ENCODE data around the gene NRG2.

The NRG2 gene

DNA sequence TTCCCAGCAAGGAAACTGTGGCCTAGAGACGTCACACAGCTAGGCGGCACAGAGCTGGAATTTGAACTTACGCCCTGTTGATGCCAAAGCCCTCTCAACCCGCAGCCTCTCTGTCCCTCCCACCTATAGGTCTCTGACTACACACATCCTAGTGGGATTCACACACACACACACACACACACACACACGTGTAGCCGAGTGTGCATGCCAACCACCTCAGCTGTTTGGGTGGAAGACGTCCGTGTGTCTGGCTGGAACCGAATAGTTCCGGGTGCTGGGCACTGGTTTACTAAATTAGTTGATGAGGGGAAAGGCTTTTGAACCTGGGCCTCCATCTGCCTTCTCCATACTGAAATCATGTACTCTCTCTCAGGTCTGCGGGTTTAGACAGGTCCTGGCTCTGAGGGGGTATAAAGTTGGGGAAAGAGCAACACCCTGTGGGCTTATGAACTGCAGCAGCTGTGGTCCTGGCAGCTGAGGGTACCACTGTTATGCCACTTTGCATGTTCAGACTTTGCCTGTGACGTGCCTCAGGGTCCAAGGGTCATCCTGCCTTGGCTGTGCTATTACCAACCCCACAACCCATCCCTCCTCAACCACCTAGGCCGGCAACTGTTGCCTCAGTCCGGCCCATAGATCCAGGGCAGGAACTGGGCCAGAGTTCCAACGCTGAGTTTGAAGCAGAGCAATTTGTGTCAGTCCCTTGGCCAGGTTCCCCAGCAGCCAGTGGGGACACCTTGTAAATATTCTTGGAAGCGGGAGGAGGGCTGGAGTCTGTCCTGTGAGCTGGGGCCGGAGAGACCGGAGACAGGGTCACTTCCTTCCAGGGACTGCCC, 197.0 kb downstream of the NRG2 start:
- Histone ChIP-seq H3K9ac (ENCODE audit: insufficient read length) (no peak overlapping the region), H3K4me3 (no peak overlapping the region), H3K9me3 (ENCODE audit: low read depth, low read length) (no peaks in the 10 kb centered on the region), H3K36me3 (ENCODE audit: insufficient read depth, low read length) (no peaks in the 10 kb centered on the region), H3K27ac (no peak overlapping the region)
- TF ChIP-seq EZH2 (IDR thresholded peaks at IDR 0.05) = no peak
- TF ChIP-seq POLR2AphosphoS5 (IDR thresholded peaks at IDR 0.05; ENCODE audit: borderline replicate concordance, low read depth, low read length) = no peak
- no peak for TF ChIP-seq FOXP2 (optimal IDR thresholded peaks at IDR 0.05; ENCODE audit: control extremely low read depth, extremely low read length, insufficient read depth)
- DNase-seq (ENCODE audit: low read depth, low spot score) = no peak

GRCh38 chr5:139844472-139845145, 198.5 kb downstream of the NRG2 start:
- Histone ChIP-seq H3K9me3 (ENCODE audit: low read depth, low read length) (no peaks in the 10 kb centered on the region), H3K9ac (ENCODE audit: insufficient read length) (no peak overlapping the region), H3K27ac (no peak overlapping the region), H3K36me3 (ENCODE audit: insufficient read depth, low read length) (no peaks in the 10 kb centered on the region), H3K4me3 (no peak overlapping the region)
- no peak for TF ChIP-seq POLR2AphosphoS5 (IDR thresholded peaks at IDR 0.05; ENCODE audit: borderline replicate concordance, low read depth, low read length)
- TF ChIP-seq EZH2 (IDR thresholded peaks at IDR 0.05) = no peak
- no peak for DNase-seq (ENCODE audit: low read depth, low spot score)

GRCh38 chr5:139843991-139844390, 199.1 kb downstream of the NRG2 start:
- no peak overlapping the region for H3K9ac ChIP-seq (ENCODE audit: insufficient read length)
- no peak for DNase-seq (ENCODE audit: low read depth, low spot score)
- no peaks in the 10 kb centered on the region for H3K9me3 ChIP-seq (ENCODE audit: low read depth, low read length)
- no peak overlapping the region for H3K27ac ChIP-seq
- H3K36me3 ChIP-seq (ENCODE audit: insufficient read depth, low read length) = no peaks in the 10 kb centered on the region
- no peak overlapping the region for H3K4me3 ChIP-seq
- TF ChIP-seq EZH2 (IDR thresholded peaks at IDR 0.05) (no peak), POLR2AphosphoS5 (IDR thresholded peaks at IDR 0.05; ENCODE audit: borderline replicate concordance, low read depth, low read length) (no peak), FOXP2 (optimal IDR thresholded peaks at IDR 0.05; ENCODE audit: control extremely low read depth, extremely low read length, insufficient read depth) (no peak)

GRCh38 chr5:139842321-139842720, 200.8 kb downstream of the NRG2 start:
- Histone ChIP-seq H3K4me3 (no peak overlapping the region), H3K27ac (no peak overlapping the region), H3K36me3 (ENCODE audit: insufficient read depth, low read length) (no peaks in the 10 kb centered on the region), H3K9me3 (ENCODE audit: low read depth, low read length) (no peaks in the 10 kb centered on the region), H3K9ac (ENCODE audit: insufficient read length) (no peak overlapping the region)
- DNase-seq (ENCODE audit: low read depth, low spot score) = no peak
- no peak for TF ChIP-seq POLR2AphosphoS5 (IDR thresholded peaks at IDR 0.05; ENCODE audit: borderline replicate concordance, low read depth, low read length)
- TF ChIP-seq FOXP2 (optimal IDR thresholded peaks at IDR 0.05; ENCODE audit: control extremely low read depth, extremely low read length, insufficient read depth) = no peak
- no peak for TF ChIP-seq EZH2 (IDR thresholded peaks at IDR 0.05)

- no peak overlapping the region for H3K4me3 ChIP-seq
- DNase-seq (ENCODE audit: low read depth, low spot score) = no peak
- TF ChIP-seq EZH2 (IDR thresholded peaks at IDR 0.05) = no peak
- TF ChIP-seq FOXP2 (optimal IDR thresholded peaks at IDR 0.05; ENCODE audit: control extremely low read depth, extremely low read length, insufficient read depth) = no peak
- no peak for TF ChIP-seq POLR2AphosphoS5 (IDR thresholded peaks at IDR 0.05; ENCODE audit: borderline replicate concordance, low read depth, low read length)
- H3K9me3 ChIP-seq (ENCODE audit: low read depth, low read length) = no peaks in the 10 kb centered on the region
- no peak overlapping the region for H3K9ac ChIP-seq (ENCODE audit: insufficient read length)
- H3K36me3 ChIP-seq (ENCODE audit: insufficient read depth, low read length) = no peaks in the 10 kb centered on the region
- H3K27ac ChIP-seq = no peak overlapping the region
Measured at GRCh38 chr5:139841549-139841948, 201.6 kb downstream of the NRG2 start.

- Histone ChIP-seq H3K27ac (no peak overlapping the region), H3K36me3 (ENCODE audit: insufficient read depth, low read length) (no peaks in the 10 kb centered on the region), H3K4me3 (no peak overlapping the region), H3K9me3 (ENCODE audit: low read depth, low read length) (no peaks in the 10 kb centered on the region), H3K9ac (ENCODE audit: insufficient read length) (no peak overlapping the region)
- TF ChIP-seq EZH2 (IDR thresholded peaks at IDR 0.05) (no peak), FOXP2 (optimal IDR thresholded peaks at IDR 0.05; ENCODE audit: control extremely low read depth, extremely low read length, insufficient read depth) (no peak), POLR2AphosphoS5 (IDR thresholded peaks at IDR 0.05; ENCODE audit: borderline replicate concordance, low read depth, low read length) (no peak)
- no peak for DNase-seq (ENCODE audit: low read depth, low spot score)
Measured at GRCh38 chr5:139839918-139840317, 203.2 kb downstream of the NRG2 start.

- H3K4me3 ChIP-seq = no peak overlapping the region
- TF ChIP-seq FOXP2 (optimal IDR thresholded peaks at IDR 0.05; ENCODE audit: control extremely low read depth, extremely low read length, insufficient read depth) = no peak
- no peak for TF ChIP-seq EZH2 (IDR thresholded peaks at IDR 0.05)
- TF ChIP-seq POLR2AphosphoS5 (IDR thresholded peaks at IDR 0.05; ENCODE audit: borderline replicate concordance, low read depth, low read length) = no peak
- no peaks in the 10 kb centered on the region for H3K36me3 ChIP-seq (ENCODE audit: insufficient read depth, low read length)
- H3K9ac ChIP-seq (ENCODE audit: insufficient read length) = no peak overlapping the region
- no peaks in the 10 kb centered on the region for H3K9me3 ChIP-seq (ENCODE audit: low read depth, low read length)
- DNase-seq (ENCODE audit: low read depth, low spot score) = no peak
- H3K27ac ChIP-seq = no peak overlapping the region
Measured at GRCh38 chr5:139839232-139839815, 203.8 kb downstream of the NRG2 start.

DNA sequence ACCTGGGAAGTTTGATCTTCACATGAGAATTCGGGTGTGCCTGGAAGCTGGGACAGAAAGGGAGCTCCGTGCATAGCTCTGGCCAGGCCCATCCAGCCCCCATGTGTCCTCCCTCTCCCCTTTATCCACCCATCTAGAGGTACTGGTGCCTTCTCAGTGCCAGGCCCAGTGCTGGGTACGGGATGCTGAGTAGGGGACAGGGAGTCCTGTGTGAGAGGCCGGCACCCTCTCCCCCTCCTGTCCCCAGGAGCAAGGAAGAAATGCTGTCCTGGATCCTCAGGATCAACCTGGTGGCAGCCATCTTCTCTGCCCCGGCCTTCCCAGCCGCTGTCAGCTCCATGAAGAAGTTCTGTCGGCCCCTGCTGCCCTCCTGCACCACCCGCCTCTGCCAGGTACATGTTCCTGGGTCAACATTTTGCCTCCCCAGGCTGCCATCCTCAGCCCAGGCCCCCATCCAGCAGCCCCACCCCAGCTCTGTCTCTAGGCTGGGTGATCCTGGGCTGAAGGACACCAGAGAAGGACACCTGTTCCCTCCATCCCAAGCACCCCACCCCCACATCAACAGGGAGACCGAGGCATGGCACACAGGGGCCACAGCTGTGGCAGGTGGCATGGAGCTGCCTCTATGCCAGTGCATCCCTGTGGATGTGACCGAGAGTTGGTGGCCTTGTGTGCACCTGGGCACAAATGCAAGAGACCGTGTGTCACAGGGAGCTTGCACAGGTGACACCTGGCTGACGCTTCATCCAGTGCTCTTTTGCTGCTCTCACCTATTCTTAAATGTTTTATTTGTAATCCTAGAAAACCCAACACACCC, 204.5 kb downstream of the NRG2 start:
- Histone ChIP-seq H3K9ac (ENCODE audit: insufficient read length) (no peak overlapping the region), H3K9me3 (ENCODE audit: low read depth, low read length) (no peaks in the 10 kb centered on the region), H3K27ac (no peak overlapping the region), H3K4me3 (no peak overlapping the region), H3K36me3 (ENCODE audit: insufficient read depth, low read length) (no peaks in the 10 kb centered on the region)
- DNase-seq (ENCODE audit: low read depth, low spot score) = no peak
- TF ChIP-seq EZH2 (IDR thresholded peaks at IDR 0.05) = no peak
- TF ChIP-seq FOXP2 (optimal IDR thresholded peaks at IDR 0.05; ENCODE audit: control extremely low read depth, extremely low read length, insufficient read depth) = no peak
- no peak for TF ChIP-seq POLR2AphosphoS5 (IDR thresholded peaks at IDR 0.05; ENCODE audit: borderline replicate concordance, low read depth, low read length)

Data from SK-N-MC (cell line).